HG03280 (cell line): ENCODE results near the gene SLAMF6.

Experiments
- ATAC-seq: cut with Tn5 transposase; IDR thresholded peaks from one replicate; pipeline ENCODE4 v1.9.1; 2021; ENCODE audit warnings: mild to moderate bottlenecking, moderate library complexity; ENCODE audit not compliant: unreplicated experiment

SLAMF6 gene

DNA sequence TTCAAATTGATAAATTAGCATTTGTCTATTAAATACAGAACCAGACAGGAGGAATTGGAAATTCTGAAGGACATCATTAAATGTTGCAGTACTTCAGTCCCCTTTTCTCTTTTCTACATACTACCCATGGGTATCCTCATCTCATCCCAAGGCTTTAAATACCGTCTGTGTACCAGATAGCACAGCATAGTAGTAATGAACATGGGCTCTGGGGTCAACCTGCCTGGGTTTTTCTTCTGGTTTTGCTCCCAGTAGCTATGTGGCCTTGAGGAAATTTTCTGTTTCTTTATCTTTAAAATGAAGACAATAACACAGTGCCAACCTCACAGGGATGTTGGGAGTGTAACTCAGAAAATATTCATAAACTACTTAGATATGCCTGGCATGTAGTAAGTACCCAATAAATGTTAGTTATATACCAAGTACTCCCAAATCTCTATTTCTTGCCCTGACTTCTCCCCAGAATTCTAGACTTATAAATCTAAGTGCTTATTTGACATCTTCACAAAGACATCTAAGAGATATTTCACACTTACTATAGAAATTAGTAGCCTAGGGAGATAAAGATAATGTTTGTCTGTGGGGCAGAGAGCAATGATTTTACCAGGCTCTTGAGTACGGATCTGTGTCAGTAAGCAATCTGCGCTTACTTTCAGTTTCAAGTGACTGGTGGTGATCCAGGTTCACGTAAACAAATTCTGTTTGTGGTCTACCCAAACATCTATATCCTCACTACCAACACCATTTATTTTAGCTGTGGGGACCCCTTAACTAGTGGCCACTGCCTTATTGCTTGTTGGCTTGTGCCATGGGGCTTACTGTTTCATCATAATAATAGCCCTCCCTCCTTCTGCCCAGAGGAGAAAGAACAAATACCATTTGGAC is 85.4 kb downstream of the SLAMF6 start:
- peak; percentile 83 for ATAC-seq

- no peak for ATAC-seq
These were observed 86.1 kb downstream of the SLAMF6 start for GRCh38 chr1:160436966-160437365.
